HG02588 (cell line): ENCODE results near the gene ACKR4.
"Not testable (repeated sequence)": the region's sequence is repeated elsewhere in the genome, so short reads cannot be mapped to it uniquely, and the experiment has no call there.

ENCODE experiments used
- ATAC-seq: cut with Tn5 transposase; IDR thresholded peaks from one replicate; pipeline ENCODE4 v1.9.1; 2021; ENCODE audit warnings: mild to moderate bottlenecking, moderate library complexity; ENCODE audit not compliant: unreplicated experiment

The ACKR4 gene

DNA sequence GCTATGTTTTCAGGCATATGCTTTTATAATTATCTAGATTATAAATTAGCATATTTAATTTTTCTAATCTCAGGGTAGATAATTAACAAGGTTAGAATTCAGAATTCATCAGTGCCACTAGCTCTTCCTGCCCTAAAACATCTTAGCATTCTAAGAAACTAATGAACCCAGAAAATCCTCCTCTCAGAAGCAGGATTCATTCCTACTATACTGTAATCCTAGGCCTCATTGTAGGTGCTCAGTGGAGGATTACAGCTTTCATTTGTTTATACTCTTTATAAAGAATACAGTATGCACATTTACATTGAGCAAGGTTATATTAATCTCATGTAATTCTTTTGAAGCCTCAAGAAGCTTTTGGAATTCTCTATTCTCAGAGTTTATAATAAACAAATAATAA lies 41.6 kb downstream of the ACKR4 start:
- no peak for ATAC-seq

DNA sequence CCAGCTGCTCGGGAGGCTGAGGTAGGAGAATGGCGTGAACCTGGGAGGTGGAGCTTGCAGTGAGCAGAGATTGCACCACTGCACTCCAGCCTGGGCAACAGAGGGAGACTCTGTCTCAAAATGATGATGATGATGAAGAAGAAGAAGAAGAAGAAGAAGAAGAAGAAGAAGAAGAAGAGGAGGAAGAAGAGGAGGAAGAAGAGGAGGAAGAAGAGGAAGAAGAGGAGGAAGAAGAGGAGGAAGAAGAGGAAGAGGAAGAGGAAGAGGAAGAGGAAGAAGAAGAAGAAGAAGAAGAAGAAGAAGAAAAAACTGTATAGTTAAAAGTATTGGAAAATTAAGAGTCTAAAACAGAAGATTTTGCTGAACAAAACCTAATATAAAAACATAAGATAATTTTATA lies 44.4 kb downstream of the ACKR4 start:
- ATAC-seq: not testable (repeated sequence)

DNA sequence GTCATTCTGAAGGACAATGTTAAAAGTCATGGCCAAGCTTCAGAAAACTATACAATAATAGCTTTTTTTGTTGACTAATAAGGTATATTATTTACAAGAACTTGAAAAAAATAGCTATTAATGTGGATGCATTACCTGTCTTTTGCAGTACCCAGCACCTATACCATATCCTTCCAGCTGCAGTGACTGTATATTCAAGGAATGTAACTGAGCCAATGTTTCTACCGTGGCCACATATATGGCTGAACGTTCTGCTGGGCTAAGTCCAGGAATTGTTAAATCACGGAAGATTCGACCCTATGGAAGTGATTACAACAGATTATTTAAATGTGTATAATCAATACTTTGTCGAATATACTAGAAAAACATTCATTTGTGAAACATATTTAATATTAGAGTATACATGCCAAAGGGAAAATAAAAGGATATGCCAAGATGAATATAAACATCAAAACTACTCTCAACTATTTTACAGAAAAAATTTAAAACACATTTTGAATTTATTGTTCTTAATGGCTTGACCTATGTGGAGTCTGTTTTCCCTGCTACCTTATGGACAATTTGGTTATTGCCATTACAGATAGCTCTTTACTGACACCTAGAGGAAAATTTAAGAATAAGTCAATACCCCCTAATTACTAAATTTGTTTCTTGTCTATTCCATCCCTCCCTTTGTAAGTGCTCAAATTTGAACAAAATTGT lies 44.9 kb downstream of the ACKR4 start:
- ATAC-seq: no peak

DNA sequence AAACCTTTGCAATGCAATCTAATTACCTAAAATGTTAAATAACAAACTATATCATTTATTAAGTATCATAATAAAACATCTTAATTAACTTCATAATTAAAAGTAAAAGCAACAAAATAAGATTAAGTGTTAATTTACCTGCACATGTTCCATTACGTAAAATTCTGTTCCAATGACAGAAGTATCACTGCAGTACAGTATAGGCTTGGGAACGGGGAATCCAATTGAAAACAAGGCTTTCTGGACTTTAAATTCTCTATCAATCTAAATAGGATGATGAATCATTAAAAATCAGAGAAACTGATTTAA lies 45.4 kb downstream of the ACKR4 start:
- no peak for ATAC-seq

DNA sequence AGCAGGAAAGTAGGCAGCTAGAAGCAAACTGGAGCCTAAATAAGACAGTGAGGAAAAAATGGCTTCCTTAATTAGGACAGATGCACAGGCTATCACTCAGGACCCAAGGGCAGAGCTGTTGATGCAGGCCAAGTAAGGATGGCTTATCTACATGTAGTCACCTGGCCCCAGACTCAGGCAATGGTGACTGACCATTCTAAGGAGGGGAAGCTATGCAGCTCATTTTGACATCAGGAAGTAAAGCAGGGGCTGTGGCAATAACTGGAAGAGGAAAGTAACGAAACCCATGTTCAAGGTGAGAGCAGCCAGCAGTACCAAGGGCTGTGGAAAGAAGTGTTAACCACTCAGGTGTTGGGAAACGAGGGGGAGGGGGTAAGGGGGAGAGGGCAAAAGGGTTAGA lies 46.3 kb downstream of the ACKR4 start:
- ATAC-seq: no peak

DNA sequence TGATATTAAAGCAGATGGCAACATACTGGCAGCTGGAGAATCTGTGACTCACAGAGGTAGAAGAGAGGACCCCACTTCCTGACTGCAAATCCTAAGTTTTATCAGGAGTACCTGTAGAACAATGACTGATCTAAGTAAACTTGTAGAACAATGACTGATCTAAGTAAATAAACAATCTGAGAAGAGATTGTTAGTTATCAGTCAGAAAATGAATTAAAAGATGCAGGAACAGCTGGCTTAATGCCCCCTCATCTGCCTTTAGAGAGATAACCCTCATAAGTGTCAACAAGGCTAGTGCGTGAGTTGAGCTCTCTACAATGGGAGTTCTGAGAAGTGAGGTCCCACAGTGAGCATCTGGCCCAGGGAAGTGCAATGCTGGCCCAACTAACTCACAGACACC lies 48.0 kb downstream of the ACKR4 start:
- no peak for ATAC-seq

DNA sequence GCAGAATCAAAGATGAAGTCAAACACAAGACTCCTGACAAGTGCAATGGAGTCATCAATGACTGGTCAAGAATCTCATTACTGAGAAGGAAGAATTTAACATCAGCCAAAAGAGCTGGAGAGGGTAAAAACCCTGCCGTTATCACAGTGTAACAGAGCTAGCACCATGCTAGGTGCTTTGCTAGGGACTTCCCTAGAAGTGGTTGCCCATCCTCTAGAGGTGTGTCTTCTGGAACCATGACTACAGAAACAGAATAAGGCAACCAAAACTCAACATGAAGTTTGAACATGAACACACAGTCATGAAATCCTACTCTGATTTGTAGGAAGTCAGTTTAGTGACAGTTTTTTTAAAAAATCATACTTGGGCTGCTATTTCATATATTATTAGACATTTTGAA lies 53.1 kb downstream of the ACKR4 start:
- no peak for ATAC-seq
